Activated T-cell treated with anti-CD3 and anti-CD28 coated beads for 24 hours (primary cell): ENCODE measurements around the gene IGFL3.
"Not testable (repeated sequence)": the region's sequence is repeated elsewhere in the genome, so short reads cannot be mapped to it uniquely, and the experiment has no call there.

ENCODE experiments used
- DNase-seq: peaks from one replicate; pipeline ENCODE4 v3.0.0-alpha.2; 2020; ENCODE audit warnings: low read depth

IGFL3 gene

GRCh38 chr19:46125447-46125846 is 959 bp upstream of the IGFL3 start:
- DNase-seq: no peak

GRCh38 chr19:46118136-46118535 is 6.4 kb downstream of the IGFL3 start:
- no peak for DNase-seq

DNA sequence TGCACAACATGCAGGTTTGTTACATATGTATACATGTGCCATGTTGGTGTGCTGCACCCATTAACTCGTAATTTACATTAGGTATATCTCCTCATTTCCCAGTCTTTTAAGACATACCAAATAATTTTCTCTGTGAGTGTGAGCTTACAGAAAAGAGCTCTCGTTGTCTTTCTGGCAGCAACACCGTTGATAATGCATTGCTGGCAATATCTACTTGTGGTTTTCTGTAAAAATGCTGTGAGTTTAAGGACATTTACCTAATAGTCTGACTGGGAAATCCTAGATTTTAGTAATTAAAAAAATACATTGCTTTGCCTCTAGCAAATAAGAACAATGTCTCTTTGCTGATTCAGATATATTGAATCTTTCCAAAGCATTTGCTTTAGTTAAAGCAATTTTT is 8.4 kb downstream of the IGFL3 start:
- no peak for DNase-seq

- peak; percentile 56 for DNase-seq
These were observed 8.9 kb downstream of the IGFL3 start for GRCh38 chr19:46115396-46116106.

DNA sequence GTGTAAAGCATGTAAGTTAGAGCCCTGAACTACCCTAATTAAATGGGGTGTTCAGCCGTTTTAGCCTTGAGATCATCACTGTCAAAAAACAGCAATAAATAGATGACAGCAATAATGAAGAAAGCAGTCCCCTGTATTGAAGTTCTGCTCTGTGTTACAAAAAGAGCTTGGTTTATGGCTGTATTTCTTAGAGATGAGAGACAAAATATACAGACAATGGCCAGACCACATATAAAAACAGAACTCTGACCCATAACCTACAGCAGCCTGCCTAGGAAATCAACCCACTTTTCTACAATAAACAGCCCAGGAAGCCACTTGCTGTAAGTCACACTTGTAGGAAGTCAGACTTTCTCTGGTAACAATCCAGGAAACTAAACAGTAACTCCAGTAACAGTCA is 10.8 kb downstream of the IGFL3 start:
- no peak for DNase-seq

DNA sequence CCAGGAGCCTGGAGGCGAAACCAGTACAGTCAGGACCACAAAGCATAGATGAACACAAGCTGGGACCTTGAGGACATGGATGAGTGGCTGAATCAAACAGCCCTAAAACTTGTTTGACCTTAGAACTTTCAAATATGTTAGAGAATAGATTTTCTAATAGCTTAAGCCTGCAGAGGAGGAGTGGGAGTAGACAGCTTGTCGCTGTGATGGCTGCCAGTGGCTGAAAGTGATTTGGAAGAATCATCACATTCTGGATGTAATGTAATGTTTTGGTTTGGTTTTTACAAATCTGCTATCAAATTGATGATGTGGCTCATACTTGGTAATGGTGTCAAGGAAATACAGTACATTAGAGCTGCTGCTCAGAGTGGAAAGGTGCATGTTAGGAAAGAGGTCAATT is 12.0 kb downstream of the IGFL3 start:
- DNase-seq: no peak

GRCh38 chr19:46111376-46111775 is 13.1 kb downstream of the IGFL3 start:
- DNase-seq: no peak

DNA sequence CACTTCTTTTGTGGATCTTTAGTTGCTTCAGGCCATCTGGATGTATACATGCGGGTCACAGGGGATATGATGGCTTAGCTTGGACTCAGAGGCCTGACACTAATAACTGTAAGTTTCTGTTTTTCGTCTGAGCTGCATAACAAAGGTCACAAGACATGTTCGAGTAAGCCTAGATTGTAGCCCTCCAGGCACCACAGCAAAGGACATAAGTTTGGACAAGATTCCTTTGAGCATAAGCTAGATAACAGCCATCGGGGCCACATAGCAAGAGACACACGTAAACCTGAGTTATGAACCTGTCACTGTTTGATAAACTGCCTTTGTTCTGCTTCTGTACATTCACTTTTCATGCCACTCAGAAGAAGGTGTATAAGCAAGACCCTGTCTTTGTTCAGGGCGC is 14.6 kb downstream of the IGFL3 start:
- DNase-seq: no peak

GRCh38 chr19:46107371-46107770 is 17.1 kb downstream of the IGFL3 start:
- no peak for DNase-seq

DNA sequence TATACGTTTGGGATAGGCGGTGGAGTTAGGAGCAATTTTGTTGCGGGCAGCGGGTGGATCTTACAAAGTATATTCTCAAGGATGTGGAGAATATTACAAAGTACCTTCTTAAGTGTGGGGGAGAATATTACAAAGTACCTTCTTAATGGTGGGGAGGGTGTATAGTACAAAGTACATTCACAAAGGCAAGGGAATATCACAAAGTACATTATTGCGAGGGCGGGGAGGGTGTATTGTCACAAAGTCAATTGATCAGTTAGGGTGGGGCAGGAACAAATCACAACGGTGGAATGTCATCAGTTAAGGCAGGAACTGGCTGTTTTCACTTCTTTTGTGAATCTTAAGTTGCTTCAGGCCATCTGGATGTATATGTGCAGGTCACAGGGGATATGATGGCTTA is 22.2 kb downstream of the IGFL3 start:
- not testable (repeated sequence) for DNase-seq

DNA sequence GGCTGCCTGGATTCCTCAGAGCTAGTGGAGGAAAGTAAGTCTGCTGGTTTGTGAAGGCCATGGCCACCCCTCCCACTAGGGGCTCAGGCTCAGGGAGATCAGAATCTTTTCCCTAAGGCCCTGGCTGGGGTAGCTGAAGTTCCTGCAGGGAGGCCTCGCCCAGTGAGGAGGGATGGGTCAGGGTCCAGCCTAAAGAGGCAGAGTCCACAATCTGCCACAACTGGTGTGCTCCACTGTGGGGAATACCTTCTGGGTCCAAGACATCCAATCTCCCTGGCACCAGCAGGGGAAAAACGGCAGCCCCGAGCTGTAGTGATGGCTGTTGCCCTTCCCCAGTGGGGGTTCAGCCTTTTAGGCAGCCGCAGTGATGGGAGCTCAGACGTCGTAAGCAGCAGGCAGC is 23.2 kb downstream of the IGFL3 start:
- DNase-seq: no peak

GRCh38 chr19:46100344-46100743 is 24.1 kb downstream of the IGFL3 start:
- no peak for DNase-seq

DNA sequence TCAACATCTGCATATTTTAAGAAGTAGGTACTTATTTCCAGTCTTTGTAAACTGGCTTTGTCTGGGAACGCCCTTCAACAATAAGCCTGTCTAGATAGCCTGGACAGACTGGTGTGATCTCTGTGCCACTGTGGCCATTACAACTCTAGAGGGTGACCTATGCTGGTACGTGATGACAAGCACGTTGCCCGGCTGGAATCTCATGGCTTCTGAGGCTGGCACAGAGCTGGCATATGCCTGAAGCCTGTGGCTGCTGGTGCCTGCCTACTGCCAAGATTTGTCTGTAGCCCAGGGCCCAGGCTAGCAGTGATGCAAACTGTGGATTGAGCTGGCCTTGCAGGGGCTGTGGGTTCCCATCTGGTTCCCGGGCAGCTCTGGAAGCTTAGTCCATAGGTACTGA is 34.0 kb downstream of the IGFL3 start:
- no peak for DNase-seq

GRCh38 chr19:46089432-46089831 is 35.1 kb downstream of the IGFL3 start:
- no peak for DNase-seq

- DNase-seq: no peak
These were observed 36.4 kb downstream of the IGFL3 start for GRCh38 chr19:46088101-46088500.

GRCh38 chr19:46085888-46086287 is 38.6 kb downstream of the IGFL3 start:
- DNase-seq: no peak

DNA sequence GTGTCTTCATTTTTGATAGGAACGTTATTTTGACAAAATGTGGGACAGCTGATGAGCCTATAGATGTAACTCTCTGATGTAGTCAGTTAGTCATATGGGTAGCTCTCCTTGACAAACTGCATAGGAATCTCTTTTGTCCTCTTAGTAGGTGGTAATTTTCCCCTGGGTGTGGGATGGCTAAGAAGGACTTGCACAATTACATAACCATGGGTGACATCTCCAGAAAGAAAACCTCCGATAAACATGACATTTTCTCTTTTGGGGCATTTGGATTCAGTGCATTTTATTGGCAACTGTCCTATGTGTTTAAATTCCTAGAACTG is 41.8 kb downstream of the IGFL3 start:
- DNase-seq: no peak

DNA sequence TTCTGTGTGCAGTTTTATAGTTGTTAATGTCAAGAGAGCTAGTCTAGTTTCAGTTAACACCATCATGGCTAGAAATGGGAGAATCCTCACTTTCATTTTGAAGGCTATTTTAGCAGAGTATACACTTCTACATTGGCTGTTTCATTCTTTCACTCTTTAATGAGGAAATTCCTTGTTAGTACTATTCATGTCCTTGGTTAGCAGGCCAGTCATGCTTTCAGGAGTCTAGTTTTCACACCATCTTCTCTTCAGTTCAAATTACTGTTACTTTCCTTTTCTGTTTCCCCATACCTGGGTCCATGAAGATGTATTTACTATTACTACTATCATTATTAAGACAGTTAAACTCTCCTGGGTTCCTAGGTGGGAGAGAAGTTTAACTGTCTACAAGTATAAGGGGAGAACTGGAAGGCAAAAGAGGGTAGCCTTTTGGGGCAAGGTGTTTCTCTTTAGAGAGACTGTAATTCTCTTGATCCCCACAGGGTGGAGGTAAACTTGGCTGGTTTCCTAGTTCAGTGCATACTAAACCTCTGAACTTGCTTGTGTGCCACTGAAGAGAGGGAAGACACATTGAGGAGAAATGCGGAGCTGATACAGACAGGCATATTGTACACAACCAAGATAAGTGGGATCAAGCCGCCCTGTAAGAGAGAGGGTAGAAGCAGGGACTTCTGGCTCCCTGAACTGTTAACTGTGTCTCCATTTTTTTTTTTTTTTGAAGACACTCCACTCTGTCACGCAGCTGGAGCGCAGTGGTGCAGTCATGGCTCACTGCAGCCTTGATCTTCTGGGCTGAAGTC is 42.4 kb downstream of the IGFL3 start:
- DNase-seq: peak; percentile 6

GRCh38 chr19:46080561-46080960 is 43.9 kb downstream of the IGFL3 start:
- no peak for DNase-seq

DNA sequence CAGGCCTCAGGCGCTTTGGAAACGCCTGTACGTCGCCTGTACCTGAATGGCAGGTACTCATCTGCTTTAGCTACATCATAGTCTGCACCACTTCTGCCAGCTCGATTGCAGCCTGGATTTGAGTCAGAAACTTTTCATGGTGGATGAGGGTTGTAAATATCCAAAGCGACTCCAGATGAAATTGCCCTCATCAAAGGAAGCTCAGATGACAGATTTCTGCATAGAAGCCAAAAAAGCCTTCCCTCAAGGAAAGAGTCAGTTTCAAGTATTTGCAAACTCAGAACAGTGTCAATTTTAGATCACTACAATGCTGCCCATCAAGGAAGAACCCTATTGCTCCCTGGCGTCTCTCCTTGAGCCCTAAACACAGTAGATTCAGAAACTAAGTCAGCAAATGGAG is 44.9 kb downstream of the IGFL3 start:
- DNase-seq: no peak

DNA sequence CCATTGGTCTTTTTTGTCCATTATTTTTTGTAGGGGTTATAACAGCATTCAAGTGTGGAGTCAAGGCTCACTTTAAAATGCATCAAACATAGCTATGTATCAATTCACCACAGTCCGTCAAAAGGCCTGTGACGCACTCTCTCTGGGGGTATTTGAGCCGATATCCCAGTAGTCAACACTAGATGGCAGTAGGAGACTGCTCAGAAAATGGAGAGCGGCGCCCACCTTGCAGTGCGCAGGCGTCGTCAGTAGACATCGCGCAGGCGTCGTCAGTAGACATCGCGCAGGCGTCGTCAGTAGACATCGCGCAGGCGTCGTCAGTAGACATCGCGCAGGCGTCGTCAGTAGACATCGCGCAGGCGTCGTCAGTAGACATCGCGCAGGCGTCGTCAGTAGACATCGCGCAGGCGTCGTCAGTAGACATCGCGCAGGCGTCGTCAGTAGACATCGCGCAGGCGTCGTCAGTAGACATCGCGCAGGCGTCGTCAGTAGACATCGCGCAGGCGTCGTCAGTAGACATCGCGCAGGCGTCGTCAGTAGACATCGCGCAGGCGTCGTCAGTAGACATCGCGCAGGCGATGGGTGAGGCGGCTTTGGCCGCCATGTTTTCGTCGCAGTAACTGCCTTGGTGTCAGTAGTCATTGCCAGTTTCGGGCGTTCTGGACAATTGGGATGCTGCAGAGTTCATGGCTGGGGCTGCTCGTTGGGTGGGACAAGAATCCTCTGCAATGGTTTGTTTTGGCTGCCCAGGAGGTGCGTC is 45.7 kb downstream of the IGFL3 start:
- DNase-seq: peak; percentile 37

- no peak for DNase-seq
These were observed 46.7 kb downstream of the IGFL3 start for GRCh38 chr19:46077815-46078167.
